T-helper 1 cell treated with Interleukin-12 subunit alpha and Interleukin-12 subunit beta and Interleukin-4 antibody, amounts not matched to agents 30 μg/mL and 1 μg/mL, for 36 hours (primary cell): ENCODE measurements around the gene LRRC4C.

Experiments
- H3K27ac Mint-ChIP-seq: one replicate; pipeline ENCODE4 v1.8.0; 2021; ENCODE audit warnings: mild to moderate bottlenecking, mixed read lengths
- H3K27me3 Mint-ChIP-seq: one replicate; pipeline ENCODE4 v1.8.0; 2021; ENCODE audit warnings: low read depth, mixed read lengths
- H3K36me3 Mint-ChIP-seq: one replicate; pipeline ENCODE4 v1.8.0; 2021; ENCODE audit warnings: low read depth, mixed read lengths
- H3K4me1 Mint-ChIP-seq: one replicate; pipeline ENCODE4 v1.8.0; 2021; ENCODE audit warnings: low read depth, mixed read lengths
- H3K4me3 Mint-ChIP-seq: one replicate; pipeline ENCODE4 v1.8.0; 2021; ENCODE audit warnings: mild to moderate bottlenecking, moderate library complexity, mixed read lengths
- H3K9me3 Mint-ChIP-seq: one replicate; pipeline ENCODE4 v1.8.0; 2021; ENCODE audit warnings: mixed read lengths

The LRRC4C gene

GRCh38 chr11:40340911-40341310, 1118.5 kb downstream of the LRRC4C start:
- H3K36me3 Mint-ChIP-seq = no peaks in the 10 kb centered on the region
- H3K4me3 Mint-ChIP-seq = no peak overlapping the region
- no peak overlapping the region for H3K27ac Mint-ChIP-seq
- H3K9me3 Mint-ChIP-seq = peaks cover 37% of the 10 kb centered on the region
- H3K27me3 Mint-ChIP-seq = no peaks in the 10 kb centered on the region
- no peaks in the 10 kb centered on the region for H3K4me1 Mint-ChIP-seq

- Mint-ChIP-seq H3K27me3 (no peaks in the 10 kb centered on the region), H3K36me3 (no peaks in the 10 kb centered on the region), H3K4me1 (no peaks in the 10 kb centered on the region), H3K9me3 (peaks cover 40% of the 10 kb centered on the region), H3K27ac (no peak overlapping the region), H3K4me3 (no peak overlapping the region)
These were observed 1120.7 kb downstream of the LRRC4C start for GRCh38 chr11:40338739-40339138.

GRCh38 chr11:40338062-40338461, 1121.4 kb downstream of the LRRC4C start:
- Mint-ChIP-seq H3K4me1 (no peaks in the 10 kb centered on the region), H3K27me3 (no peaks in the 10 kb centered on the region), H3K9me3 (peaks cover 39% of the 10 kb centered on the region), H3K4me3 (no peak overlapping the region), H3K27ac (no peak overlapping the region), H3K36me3 (no peaks in the 10 kb centered on the region)

DNA sequence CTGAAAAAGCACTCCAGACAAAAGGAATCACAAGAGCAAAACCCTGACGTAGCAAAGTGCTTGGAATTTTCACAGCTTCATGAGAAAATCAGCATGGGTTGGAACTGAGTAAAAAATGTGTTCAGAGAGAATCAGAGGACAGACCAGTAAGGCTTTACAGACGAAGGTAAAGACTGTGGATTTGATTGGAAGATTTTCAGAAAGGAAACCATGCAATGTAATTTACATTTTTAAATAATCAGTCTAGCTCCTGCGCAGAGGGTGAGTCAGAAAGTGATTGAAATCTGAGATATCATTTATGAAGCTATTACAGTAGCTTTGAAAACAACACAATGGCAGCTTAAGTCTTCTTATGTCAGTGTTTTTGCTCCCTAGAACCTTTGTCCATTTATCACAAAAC, 1122.3 kb downstream of the LRRC4C start:
- Mint-ChIP-seq H3K9me3 (peaks cover 35% of the 10 kb centered on the region), H3K36me3 (no peaks in the 10 kb centered on the region), H3K4me1 (no peaks in the 10 kb centered on the region), H3K27me3 (no peaks in the 10 kb centered on the region), H3K27ac (no peak overlapping the region), H3K4me3 (no peak overlapping the region)

DNA sequence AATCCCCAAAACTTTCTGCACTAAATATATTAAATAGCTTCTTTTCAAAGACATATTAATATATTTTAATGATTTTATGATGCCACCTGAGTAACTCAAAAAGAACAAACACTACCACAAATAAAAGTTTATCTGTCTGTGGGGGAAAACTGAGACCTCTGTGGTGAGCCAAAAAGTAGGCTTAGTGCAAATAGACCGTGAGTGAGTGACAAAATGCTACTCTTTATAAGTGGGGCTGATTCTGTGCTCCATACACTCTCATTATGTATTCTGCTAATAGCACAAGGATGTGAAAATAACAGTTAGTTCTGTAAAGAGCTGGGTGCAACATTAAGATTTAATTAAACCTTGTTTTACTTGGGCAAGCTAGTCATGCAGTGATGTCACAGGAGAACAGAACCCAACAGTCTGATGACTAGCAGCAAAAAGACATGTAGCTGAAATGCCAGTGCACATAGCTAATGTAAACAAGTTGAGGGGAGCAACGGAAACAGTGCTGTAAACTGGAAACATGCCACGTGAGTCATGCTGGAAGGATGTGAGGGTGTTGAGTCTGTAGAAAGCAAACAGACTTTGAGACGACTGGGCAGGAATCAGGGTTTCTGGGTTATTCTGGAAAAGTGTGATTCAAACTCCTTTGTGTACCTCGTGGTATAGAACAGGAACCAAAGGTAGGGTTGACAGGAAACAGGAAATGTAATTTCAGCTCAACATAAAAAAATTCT, 1130.4 kb downstream of the LRRC4C start:
- Mint-ChIP-seq H3K9me3 (peaks cover 16% of the 10 kb centered on the region), H3K27me3 (no peaks in the 10 kb centered on the region), H3K4me3 (no peak overlapping the region), H3K4me1 (no peaks in the 10 kb centered on the region), H3K36me3 (no peaks in the 10 kb centered on the region), H3K27ac (no peak overlapping the region)

- Mint-ChIP-seq H3K27me3 (no peaks in the 10 kb centered on the region), H3K4me1 (no peaks in the 10 kb centered on the region), H3K27ac (no peak overlapping the region), H3K36me3 (no peaks in the 10 kb centered on the region), H3K9me3 (peaks cover 17% of the 10 kb centered on the region), H3K4me3 (no peak overlapping the region)
These were observed 1136.2 kb downstream of the LRRC4C start for GRCh38 chr11:40323241-40323640.

DNA sequence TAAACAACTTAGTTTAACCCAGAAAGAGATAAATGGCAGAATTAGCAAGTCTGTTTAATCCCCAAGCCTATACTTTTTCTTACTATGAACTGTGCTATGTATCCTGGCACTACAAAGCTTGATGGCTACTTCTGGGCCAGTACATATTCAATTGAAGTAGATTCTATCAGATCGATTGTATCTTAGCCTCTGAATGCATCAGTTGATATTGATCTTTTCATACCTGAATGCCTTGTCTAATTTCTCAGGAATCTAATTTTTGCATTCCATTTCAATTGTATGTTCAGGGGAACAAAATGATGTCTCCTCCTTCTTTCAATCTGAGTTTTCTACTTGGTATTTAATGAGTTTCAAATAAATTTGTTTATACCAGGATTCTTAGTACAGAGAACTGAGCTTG, 1137.9 kb downstream of the LRRC4C start:
- H3K9me3 Mint-ChIP-seq = peaks cover 12% of the 10 kb centered on the region
- H3K27me3 Mint-ChIP-seq = no peaks in the 10 kb centered on the region

GRCh38 chr11:40316171-40316570, 1143.3 kb downstream of the LRRC4C start:
- Mint-ChIP-seq H3K9me3 (peaks cover 8% of the 10 kb centered on the region), H3K27me3 (no peaks in the 10 kb centered on the region), H3K27ac (no peak overlapping the region), H3K4me3 (no peak overlapping the region), H3K36me3 (no peaks in the 10 kb centered on the region), H3K4me1 (no peaks in the 10 kb centered on the region)

More for the DNA sequence above, 1137.9 kb downstream of the LRRC4C start:
- Mint-ChIP-seq H3K27ac (no peak overlapping the region), H3K4me1 (no peaks in the 10 kb centered on the region), H3K36me3 (no peaks in the 10 kb centered on the region), H3K4me3 (no peak overlapping the region)

GRCh38 chr11:40315122-40315521, 1144.3 kb downstream of the LRRC4C start:
- no peaks in the 10 kb centered on the region for H3K27me3 Mint-ChIP-seq
- H3K4me3 Mint-ChIP-seq = no peak overlapping the region
- peaks cover 8% of the 10 kb centered on the region for H3K9me3 Mint-ChIP-seq
- H3K27ac Mint-ChIP-seq = no peak overlapping the region
- no peaks in the 10 kb centered on the region for H3K4me1 Mint-ChIP-seq
- no peaks in the 10 kb centered on the region for H3K36me3 Mint-ChIP-seq

- no peaks in the 10 kb centered on the region for H3K4me1 Mint-ChIP-seq
- H3K4me3 Mint-ChIP-seq = no peak overlapping the region
- H3K27me3 Mint-ChIP-seq = no peaks in the 10 kb centered on the region
- H3K9me3 Mint-ChIP-seq = peaks cover 8% of the 10 kb centered on the region
- no peaks in the 10 kb centered on the region for H3K36me3 Mint-ChIP-seq
- no peak overlapping the region for H3K27ac Mint-ChIP-seq
These were observed 1145.1 kb downstream of the LRRC4C start for GRCh38 chr11:40314327-40314726.

DNA sequence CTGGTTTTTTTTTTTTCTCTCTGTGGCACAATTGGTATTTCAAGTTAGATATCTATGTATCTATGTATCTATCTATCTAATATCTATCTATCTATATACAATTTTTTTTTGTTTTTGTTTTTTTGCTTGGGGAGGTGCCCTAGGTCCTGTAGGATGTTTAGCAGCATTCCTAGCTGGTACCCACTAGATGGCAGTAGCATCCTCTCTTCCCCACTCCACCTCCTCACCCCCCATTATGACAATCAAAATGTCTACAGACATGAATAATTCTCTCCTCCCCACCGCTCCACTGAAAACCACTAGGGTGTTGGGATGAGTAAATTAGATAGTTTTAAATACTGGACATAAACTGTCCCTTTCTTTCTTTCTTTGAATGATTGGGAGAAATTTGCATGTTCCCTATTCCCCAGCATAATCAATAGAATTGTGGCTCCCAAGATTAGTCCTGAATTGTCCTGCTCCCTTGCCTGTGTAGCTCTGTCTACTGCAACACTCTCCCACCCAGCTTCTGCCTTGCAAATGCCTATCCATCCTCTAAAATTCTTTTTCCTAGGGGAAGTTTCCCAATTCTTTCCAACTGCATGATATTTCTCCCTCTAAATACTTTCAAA, 1152.4 kb downstream of the LRRC4C start:
- no peaks in the 10 kb centered on the region for H3K4me1 Mint-ChIP-seq
- H3K27ac Mint-ChIP-seq = no peak overlapping the region
- no peaks in the 10 kb centered on the region for H3K36me3 Mint-ChIP-seq
- no peaks in the 10 kb centered on the region for H3K27me3 Mint-ChIP-seq
- no peaks in the 10 kb centered on the region for H3K9me3 Mint-ChIP-seq
- H3K4me3 Mint-ChIP-seq = no peak overlapping the region

GRCh38 chr11:40302669-40303068, 1156.8 kb downstream of the LRRC4C start:
- no peaks in the 10 kb centered on the region for H3K36me3 Mint-ChIP-seq

GRCh38 chr11:40295466-40295865, 1164.0 kb downstream of the LRRC4C start:
- no peak overlapping the region for H3K4me3 Mint-ChIP-seq
- H3K27ac Mint-ChIP-seq = no peak overlapping the region
- H3K4me1 Mint-ChIP-seq = peaks cover 7% of the 10 kb centered on the region
- peaks cover 23% of the 10 kb centered on the region for H3K27me3 Mint-ChIP-seq
- H3K36me3 Mint-ChIP-seq = no peaks in the 10 kb centered on the region
- H3K9me3 Mint-ChIP-seq = no peaks in the 10 kb centered on the region

More at GRCh38 chr11:40302669-40303068, 1156.8 kb downstream of the LRRC4C start:
- Mint-ChIP-seq H3K27me3 (no peaks in the 10 kb centered on the region), H3K4me1 (no peaks in the 10 kb centered on the region), H3K27ac (no peak overlapping the region), H3K9me3 (no peaks in the 10 kb centered on the region), H3K4me3 (no peak overlapping the region)

GRCh38 chr11:40294741-40295140, 1164.7 kb downstream of the LRRC4C start:
- Mint-ChIP-seq H3K4me3 (no peak overlapping the region), H3K27me3 (peaks cover 25% of the 10 kb centered on the region), H3K27ac (no peak overlapping the region), H3K4me1 (peaks cover 7% of the 10 kb centered on the region), H3K36me3 (no peaks in the 10 kb centered on the region), H3K9me3 (no peaks in the 10 kb centered on the region)

DNA sequence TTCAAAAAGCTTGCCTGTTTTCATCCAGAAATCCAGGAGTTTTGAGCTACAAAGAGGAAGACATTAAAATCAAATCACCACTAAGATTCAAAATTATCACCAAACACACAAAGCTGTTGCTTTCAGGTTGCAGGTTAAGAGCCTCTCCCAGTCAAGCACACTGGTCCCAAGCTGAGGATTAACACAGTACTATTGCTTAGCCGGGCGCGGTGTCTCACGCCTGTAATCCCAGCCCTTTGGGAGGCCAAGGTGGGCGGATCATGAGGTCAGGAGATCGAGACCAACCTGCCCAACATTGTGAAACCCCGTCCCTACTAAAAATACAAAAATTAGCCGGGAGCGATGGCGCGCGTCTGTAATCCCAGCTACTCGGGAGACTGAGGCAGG, 1165.1 kb downstream of the LRRC4C start:
- peaks cover 7% of the 10 kb centered on the region for H3K4me1 Mint-ChIP-seq
- H3K4me3 Mint-ChIP-seq = no peak overlapping the region
- peaks cover 25% of the 10 kb centered on the region for H3K27me3 Mint-ChIP-seq
- no peaks in the 10 kb centered on the region for H3K9me3 Mint-ChIP-seq
- no peaks in the 10 kb centered on the region for H3K36me3 Mint-ChIP-seq
- H3K27ac Mint-ChIP-seq = no peak overlapping the region
